Brain pericyte (primary cell): ENCODE measurements around the gene NTN4.
"Not testable (repeated sequence)": the region's sequence is repeated elsewhere in the genome, so short reads cannot be mapped to it uniquely, and the experiment has no call there.

ENCODE experiments used
- DNase-seq: peaks from one replicate; pipeline ENCODE4 v3.0.0-alpha.2; 2012; ENCODE audit warnings: low read depth, low spot score

NTN4 gene

DNA sequence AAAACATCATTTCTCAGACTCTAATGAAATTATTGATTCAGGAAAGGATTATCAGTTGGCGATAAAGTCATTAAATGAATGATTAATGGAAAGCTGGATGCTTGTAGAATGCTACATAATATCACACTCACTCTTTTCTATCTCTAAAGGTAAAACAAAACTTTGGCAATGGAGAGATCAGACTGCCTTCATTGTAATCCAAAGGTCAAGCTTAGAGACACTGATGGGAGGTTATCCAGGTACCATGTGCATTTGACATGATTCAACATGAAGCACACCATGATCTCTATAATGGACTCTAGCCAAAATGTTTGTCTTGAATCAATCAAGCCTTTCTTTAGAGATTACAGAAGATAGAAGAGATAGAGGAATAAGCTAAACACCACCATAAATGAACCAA is 129.2 kb downstream of the NTN4 start:
- no peak for DNase-seq

DNA sequence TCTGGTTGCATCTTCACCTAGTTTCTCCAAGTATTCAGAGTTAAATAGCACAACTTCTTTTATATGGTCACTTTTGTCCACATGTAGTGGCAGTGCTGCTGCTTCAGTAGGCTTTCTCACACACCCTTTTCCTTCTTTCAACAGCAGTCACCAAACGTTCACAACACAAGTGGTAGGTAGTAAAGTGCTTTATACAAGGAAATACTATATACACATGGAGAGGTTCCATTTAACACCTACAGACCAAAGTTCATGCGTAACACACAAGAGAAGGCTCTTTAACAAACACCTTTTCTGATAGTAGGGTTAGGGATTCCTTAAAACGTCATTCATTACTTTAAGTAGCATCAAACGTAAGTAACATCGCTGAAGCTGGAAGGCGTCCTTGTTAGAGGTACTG is 132.2 kb downstream of the NTN4 start:
- no peak for DNase-seq

DNA sequence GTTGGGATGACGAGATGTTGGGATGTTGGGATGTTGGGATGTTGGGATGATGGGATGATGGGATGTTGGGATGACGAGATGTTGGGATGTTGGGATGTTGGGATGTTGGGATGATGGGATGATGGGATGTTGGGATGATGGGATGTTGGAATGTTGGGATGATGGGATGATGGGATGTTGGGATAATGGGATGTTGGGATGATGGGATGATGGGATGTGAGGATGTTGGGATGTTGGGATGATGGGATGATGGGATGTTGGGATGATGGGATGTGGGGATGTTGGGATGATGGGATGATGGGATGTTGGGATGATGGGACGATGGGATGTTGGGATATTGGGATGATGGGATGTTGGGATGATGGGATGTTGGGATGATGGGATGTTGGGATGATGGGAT is 135.9 kb downstream of the NTN4 start:
- DNase-seq: not testable (repeated sequence)

DNA sequence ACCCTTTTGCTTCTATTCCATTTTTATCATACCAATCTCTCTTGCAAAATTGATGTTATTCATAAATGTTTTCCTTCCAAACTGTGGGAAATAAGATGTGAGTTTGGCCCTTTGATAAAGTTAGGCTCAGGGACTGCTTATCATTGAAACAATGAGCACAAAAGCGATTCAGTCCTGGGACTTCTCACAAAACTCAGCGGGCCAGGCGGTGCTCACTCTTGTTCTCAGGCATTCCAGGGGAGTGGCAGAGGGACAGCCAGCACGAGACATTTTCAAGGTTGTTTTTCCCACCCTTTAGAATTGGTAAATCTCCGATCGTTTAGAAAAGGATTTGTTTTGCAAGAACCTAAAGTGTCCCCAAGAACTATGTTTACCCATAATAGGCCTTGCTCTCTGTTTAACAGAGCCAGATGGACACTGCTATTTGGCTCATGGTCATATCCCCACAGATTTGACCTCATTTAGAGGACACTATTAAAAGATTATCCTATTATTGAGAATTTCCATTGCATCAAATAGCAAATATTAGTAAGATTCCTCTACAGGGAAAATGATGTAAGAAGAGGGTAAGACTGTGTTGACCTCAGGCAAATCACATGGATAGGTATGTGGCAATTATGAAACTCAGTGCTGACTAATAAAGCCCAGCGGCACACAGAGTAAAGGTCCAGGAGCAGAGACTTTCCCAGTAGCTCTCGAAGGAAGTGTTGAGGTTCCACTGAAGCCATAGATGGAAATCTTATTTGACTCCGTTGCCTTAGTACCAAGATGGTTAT is 136.6 kb downstream of the NTN4 start:
- DNase-seq: no peak

DNA sequence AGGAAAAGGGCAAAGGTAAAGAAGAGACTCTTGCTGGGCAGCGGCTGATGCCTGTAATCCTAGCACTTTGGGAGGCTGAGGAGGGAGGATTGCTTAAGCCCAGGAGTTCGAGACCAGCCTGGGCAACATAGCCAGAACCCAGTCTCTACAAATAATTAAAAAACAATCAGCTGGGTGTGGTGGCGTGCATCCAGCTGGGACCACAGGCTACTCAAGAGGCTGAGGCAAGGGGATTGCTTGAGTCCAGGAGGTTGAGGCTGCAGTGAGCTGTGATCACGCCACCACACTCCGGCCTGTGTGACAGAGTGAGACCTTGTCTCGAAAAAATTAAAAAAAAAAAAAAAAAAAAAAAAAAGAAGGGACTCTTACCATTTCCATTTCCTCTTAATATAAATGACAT is 138.9 kb downstream of the NTN4 start:
- DNase-seq: no peak

DNA sequence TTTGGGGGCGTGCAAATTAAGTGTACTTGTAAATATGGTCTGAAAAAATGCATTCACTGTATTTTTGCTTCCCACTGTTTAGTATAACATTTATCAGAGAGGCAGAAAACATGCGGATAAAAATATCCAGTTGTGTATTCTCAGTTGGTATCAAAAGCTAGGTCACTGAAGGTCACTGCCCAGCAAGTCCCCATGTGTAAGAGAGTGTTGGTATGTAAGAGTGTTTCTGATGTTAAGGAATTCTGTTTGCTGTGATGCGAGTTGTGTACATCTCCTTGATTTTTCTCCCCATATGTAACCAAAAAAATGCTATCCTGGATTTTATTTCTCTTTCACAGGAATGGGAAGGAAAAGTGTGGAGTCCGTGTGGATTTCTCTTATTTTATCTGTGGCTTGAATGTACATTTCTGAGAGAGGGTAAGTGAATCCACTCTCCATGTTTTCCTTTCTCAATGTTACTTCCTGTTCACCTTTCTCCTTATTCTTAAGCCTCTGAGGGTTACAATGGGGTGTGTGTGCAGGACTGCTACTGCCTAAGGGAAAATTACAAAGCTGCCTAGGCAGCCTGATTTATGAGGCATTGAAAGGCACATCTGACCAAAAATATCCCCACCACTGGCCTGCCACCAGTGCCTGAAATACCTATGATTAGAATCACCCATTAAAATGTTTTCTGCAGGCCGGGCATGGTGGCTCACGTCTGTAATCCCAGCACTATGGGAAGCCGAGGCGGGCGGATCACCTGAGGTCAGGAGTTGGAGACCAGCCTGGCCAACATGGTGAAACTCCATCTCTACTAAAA is 141.4 kb downstream of the NTN4 start:
- no peak for DNase-seq

DNA sequence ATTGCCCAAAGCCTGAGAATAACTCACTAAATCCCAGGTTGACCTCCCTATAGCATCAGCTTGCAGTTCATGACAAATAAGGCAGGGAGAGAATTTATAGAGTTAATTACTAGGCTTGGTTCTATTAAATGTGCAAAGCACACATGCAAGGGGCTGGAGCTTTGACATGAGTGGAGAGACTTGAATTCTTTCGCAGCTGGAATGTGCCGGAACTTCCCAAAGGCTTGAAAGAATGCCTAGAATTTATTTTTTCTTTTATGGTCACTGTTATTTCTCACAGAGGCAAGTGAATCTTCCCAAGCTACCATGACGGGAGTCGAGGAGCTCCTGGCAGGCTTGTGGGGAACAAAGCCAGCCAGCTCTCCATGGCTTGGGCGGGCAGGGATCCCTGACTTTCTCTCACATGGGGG is 143.8 kb downstream of the NTN4 start:
- DNase-seq: no peak

DNA sequence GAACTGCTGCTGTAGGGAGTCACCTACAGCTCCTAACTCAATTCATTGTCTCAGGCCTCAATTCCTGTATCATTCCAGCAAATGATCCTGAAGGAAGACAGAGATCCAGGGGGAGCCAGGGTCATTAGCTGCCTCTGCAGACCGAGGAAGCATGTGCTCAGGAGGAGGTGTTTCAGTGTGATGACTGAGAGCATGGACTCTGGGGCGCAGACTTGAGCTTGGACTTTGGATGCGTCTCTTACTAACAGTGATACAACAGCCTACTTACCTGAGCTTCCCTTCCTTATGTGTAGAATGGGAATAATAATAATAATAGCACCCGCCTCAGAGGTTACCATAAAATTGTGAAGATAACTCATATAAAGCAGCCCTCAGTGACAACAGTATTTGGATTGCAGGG is 147.3 kb downstream of the NTN4 start:
- DNase-seq: no peak

DNA sequence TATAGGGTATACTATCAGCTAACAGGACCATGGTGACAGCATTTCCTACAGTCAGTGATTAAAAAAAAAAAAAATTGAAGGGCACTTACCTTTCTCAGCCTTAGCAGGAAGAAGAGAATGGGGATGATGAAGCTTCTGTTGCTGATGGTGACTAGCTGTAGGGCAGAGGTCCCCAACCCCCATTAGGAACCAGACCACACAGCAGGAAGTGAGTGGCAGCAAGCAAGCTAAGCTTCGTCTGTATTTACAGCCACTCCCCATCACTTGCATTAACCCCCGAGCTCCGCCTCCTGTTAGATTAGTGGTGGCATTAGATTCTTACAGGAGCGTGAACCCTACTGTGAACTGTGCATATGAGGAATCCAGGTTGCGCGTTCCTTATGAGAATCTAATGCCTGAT is 148.0 kb downstream of the NTN4 start:
- no peak for DNase-seq

DNA sequence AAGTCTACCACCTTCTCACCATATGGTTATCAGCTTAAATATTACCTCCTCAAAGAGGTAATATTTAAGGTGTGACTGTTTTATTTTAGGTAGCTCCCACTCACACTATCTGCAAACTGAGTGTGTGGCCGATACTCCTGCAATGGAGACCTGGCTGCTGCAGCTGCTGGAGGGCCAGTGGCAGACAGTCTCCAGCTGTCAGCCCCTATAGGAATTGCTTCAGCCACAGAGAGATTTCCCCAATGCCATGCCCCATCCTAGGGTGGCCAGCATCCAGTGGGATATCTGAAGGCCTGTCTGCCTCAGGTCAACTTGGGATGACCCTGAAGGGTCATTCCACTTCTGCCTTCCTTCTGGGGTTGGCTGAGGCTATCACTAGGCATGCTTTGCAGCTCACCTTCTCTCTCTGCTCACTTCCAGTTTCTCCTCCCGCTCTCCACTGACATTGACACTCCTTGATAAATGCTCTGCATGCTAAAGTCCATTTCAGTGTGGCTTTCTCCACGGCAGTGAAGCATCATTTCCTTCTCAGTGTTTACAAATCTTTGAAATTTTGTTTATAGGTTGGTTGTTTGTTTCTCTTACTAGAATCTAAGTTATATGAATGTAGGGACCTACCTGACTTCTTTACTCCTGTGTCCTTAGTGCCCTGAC is 149.1 kb downstream of the NTN4 start:
- DNase-seq: no peak

DNA sequence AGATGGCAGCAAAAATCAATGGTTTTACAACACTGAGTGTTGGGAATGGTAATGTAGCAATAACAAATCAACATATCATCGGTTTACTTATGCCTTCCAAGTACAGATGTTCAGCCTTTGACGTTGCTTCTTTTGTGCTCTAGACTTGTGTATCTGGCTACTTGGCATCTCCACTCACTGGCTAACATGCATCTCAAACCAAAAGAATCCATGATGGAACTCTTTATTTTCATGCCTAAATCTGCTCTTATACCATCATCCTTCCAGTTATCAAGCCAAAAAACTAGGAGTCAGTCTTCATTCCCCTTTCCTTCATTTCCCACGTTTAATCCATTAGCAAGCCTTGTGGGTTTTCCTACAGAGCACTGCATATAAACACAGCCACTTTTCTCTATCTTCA is 150.0 kb downstream of the NTN4 start:
- DNase-seq: no peak

DNA sequence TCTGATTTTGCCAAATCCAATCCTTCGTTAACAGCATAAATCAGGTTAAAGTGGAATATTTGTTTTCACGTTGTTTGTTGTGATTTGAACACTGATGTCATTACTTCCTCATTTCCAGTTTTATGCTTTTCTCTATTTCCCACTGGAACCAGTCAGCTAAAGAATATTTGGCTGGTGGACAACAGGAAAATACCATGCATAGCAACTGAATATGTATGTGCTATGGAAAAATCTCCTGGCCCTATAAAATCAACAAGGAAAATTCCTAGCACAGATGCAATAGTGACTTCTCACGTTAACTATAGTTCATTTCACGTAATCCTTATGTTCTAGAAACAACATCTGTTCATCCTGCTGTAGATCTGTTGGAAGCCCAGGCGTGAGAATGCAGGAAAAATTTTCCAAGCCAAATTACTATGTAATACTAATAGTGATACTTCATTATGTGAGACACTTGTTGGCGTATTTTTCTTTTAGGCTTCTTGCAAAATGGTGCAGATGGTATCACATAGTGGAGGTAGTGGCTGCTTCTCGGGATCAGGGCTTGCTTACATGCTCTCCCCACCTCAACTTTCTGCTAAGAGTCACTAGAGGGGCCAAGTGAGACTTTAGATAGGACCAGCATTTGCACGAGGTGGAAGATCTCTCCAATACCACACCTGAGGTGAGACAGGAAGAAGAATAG is 153.0 kb downstream of the NTN4 start:
- no peak for DNase-seq

DNA sequence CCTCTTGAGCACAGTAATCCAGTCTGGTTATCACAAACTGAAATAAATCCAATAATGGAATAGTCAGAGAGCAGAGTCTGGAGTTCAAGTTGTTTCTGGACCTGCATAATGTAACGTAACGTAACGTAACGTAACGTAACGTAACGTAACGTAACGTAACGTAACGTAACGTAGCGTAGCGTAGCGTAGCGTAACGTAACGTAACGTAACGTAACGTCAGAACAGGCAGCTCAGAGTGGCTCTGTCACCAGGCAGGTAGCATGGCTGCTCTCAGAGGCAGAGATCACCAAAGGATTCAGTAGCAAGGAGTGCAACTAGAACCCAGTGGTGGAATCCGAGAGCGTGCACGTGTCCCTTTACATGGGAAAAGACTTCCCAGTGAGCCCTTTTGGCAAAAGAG is 153.6 kb downstream of the NTN4 start:
- DNase-seq: no peak

DNA sequence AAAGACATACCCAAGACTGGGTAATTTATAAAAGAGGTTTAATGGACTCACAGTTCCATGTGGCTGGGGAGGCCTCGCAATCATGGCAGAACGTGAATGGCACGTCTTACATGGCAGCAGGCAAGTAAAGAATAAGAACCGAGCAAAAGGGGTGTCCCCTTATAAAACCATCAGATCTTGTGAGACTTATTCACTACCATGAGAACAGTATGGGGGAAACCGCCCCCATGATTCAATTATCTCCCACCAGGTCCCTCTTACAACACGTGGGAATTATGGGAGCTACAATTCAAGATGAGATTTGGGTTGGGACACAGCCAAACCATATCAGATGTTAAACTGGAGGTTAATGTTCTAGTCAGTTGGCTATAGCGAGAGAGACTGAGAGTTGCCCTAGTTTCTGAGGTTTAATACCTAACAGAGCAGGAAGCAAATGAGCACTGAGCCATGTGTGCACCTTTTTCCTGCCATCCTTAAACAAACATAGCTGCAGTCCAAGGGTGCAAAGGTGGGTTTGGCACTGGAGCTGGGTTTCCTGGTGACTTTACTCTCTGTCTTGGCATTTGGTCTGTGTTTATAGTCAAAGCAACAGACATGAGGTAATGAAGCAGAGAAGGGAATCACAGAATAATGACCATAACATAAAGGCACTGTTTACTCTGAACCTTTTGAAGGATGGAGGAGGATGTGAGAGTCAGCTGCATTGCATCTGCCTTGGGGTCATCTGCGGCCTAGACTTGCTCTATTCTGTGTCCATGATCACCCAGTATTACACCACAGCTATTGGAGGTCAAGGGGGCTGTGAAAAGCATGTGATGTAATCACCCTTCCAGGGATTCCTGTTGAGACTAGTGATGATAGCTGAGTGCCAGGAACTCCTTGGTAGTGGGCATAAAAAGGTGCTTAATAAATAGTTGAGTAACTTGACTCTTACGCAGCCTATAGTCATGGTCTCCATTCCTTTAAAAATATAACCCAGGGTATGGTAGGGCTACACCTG is 155.6 kb downstream of the NTN4 start:
- DNase-seq: no peak

DNA sequence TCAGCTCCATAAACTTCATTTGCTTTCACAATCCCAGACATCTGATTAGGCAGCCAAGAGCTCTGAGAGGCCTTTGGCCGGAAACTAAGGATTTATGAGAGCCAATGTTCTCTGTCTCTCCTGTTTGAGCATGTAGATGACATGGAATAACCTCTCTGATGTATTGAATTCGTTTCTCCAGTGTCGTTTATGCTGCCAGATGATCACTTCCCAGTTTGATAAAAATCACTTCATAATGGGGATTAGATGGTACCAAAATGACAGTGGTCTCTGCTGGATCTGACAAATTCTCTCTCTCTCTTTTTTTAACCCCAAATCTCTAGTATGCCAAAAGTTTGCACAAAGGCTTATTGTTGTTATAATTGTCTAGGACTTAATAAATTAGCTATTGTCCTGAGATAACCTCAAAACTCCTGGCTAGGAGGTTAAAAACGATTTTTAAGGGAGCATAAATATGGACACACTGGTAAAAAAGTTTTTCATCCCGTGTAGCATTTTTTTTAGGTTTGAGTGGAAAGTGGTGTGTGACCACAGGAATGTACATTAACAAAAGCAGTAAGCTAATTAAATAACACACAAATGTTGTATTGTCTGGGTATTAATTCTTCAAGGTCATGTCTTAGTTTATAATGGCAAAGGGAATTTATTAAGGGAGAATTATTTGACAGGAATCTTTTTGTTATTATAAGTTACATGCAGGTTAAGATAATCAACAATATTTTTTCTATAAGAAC is 156.7 kb downstream of the NTN4 start:
- DNase-seq: no peak

DNA sequence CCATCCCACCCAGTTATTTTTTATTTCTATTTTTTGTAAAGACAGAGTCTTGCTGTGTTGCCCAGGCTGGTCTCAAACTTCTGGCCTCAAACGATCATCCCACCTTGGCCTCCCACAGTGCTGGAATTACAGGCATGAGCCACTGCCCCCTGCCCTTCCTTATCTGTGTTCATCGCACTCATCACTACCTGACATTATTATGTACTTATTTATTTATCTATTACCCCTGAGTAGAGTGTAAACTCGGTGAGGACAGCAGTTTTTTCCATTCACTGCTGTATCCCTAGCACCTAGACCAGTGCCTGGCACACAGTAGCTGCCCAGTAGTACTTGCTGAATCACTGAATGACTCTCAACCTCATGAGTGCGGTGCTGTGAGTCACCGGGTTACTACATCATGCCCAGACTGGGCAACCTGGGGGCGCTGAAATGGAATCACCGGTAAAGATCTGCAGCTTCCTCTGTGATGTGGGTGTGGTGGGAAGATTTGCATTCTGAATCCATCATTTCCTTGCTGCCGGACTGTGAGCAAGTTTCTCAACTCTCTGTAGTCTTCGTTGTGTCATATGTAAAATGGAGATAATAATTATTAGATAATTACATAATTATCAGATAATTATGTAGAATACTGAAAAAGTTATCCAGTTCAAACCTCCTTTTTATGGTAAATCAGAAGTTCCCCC is 157.4 kb downstream of the NTN4 start:
- no peak for DNase-seq

DNA sequence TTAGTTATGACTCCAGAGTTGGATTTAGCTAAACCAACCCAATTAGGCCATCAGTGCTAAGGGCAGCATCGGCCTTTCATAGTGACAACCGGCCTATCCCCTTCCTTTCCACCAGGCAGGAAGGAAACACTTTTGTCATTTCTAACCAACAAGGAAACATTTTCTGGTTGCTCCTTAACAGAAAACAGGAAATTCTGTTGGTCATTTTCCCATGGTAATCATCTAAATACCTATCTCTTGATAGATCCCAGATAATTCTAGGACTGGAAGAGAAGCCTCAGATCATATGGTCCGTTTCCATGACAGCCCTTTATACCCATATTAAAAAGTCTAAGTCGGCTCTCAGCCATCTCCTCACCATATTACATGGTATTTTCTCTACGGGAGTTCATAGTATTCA is 160.1 kb downstream of the NTN4 start:
- DNase-seq: no peak

DNA sequence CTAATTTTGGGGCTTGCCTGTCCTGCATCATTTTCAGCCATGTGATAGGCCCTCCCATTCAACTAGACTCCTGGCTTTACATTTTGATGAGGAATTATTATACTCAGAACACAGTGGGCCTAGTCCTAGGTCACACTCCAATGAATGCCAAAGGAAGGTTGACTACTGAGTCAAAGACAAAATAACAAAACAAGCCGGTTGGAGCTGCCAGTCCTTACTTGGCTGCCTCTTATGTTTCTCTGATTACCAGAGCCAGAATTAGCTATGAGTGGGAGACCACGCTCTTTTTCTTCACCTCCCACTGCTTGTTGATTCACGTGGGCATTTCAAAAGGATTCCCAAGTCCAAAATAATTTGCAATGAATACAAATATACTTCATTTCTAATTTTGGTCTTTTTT is 161.2 kb downstream of the NTN4 start:
- DNase-seq: no peak

DNA sequence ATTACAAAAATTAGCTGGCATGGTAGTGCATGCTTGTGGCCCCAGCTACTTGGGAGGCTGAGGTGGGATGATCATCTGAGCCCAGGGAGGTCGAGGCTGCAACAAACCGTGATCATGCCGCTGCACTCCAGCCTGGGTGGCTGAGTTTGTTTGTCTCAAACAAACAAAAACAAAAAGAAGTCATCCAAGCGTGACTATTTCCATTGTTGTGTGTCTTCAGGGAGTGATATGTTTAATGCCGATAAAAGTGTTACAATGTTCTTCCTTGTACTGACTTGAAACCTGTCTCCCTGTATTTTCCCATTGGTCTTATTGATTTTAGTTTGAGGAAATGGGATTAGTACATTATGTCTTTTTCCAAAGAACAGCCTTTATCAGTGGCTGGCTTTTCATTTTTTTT is 163.7 kb downstream of the NTN4 start:
- no peak for DNase-seq

DNA sequence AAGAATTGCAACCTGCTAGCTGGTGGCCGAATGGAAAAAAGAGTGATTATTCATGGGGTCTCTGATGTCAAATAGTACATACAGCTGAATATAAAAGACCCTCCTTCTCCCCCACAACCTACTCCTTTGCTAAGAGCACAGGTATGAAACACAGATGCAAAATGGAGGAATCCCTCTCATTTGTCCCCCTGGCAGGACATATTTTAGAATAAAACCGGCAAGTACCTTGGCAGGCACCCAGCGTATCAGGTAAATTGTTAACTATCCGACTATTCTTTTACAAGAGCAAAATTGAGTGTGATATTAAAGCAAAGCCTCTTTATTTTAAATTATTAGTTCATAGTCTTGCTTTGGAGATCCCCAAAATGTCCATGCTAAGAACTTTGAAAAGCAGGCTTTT is 165.6 kb downstream of the NTN4 start:
- no peak for DNase-seq
